Muscle layer of colon (tissue), 2 donors: Measurements from ENCODE around the gene PTTG1.

Source experiments
- H3K27ac ChIP-seq: one replicate; pipeline ENCODE4 v1.7.0; 2013; ENCODE audit warnings: low read depth, mild to moderate bottlenecking, low read length, moderate library complexity
- H3K27me3 ChIP-seq, 2 donors: one replicate each; pipeline ENCODE4 v1.7.0; 2013; ENCODE audit warnings: low read length in 2 of 2, mild to moderate bottlenecking in 2 of 2; ENCODE audit not compliant: insufficient read depth in 2 of 2, control insufficient read depth in 1 of 2
- H3K36me3 ChIP-seq: one replicate; pipeline ENCODE4 v1.7.0; 2013; ENCODE audit warnings: mild to moderate bottlenecking, low read length; ENCODE audit not compliant: insufficient read depth
- H3K4me1 ChIP-seq: one replicate; pipeline ENCODE4 v1.7.0; 2013; ENCODE audit warnings: mild to moderate bottlenecking, low read length; ENCODE audit not compliant: insufficient read depth
- H3K4me3 ChIP-seq, 2 donors: one replicate each; pipeline ENCODE4 v1.7.0; 2013; ENCODE audit warnings: low read length in 2 of 2, low read depth in 1 of 2, mild to moderate bottlenecking in 1 of 2, moderate library complexity in 1 of 2
- H3K9ac ChIP-seq: one replicate; pipeline ENCODE4 v1.7.0; 2013; ENCODE audit warnings: low read length
- H3K9me3 ChIP-seq: one replicate; pipeline ENCODE4 v1.7.0; 2013; ENCODE audit warnings: mild to moderate bottlenecking, low read length
- donor health status: abdominal sarcoma.
- donor health status: Adenocarcinoma of cecum.

The PTTG1 gene

GRCh38 chr5:160444407-160444806 lies 22.8 kb downstream of the PTTG1 start:
- H3K36me3 ChIP-seq, result no peaks in the 10 kb centered on the region
- no peak overlapping the region for H3K27ac ChIP-seq
- no peak overlapping the region for H3K9ac ChIP-seq
- H3K27me3 ChIP-seq, result no peaks in the 10 kb centered on the region
- H3K9me3 ChIP-seq, result no peaks in the 10 kb centered on the region
- no peaks in the 10 kb centered on the region for H3K4me1 ChIP-seq
- H3K4me3 ChIP-seq, result no peak overlapping the region

- Histone ChIP-seq H3K36me3 (no peaks in the 10 kb centered on the region), H3K4me1 (no peaks in the 10 kb centered on the region), H3K4me3 (no peak overlapping the region), H3K27ac (no peak overlapping the region), H3K9ac (no peak overlapping the region), H3K9me3 (no peaks in the 10 kb centered on the region), H3K27me3 (no peaks in the 10 kb centered on the region)
Measured at GRCh38 chr5:160445132-160445531, 23.5 kb downstream of the PTTG1 start.

DNA sequence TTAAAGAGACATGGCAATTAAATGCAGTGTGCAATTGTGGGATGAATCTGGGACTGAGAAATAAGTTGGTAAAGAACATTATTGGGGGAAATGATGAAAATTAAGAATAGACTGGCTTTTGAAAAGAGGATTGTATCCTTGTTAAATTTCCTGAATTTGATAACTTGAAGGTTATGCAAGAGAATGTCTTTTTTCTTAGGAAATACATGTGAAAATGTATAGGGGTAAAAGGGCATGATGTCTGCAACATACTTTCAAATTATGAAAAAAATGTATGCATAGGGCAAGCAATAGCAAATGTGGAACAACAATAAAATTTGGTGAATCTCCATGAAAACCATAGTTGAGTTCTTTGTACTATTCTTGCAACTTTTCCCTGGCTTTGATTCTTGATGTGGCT lies 24.1 kb downstream of the PTTG1 start:
- no peak overlapping the region for H3K27ac ChIP-seq

DNA sequence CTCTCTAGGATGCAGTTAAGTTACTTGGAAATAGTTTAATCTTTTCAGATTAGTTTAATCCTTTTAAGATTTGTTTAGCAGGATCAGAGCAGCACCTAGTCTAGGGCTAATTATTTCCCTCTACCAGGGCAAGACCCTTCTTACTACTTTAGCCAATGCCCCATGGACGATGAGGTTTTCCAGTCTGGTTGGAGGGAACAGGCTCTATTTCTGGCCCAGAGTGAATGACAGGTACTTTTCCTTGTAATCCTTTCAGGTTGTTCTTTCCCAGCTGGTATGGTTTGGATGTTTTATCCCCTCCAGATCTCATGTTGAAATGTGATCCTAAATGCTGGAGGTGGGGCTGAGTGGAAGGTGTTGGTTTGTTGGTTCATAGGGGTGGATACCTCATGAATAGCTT lies 27.2 kb downstream of the PTTG1 start:
- Histone ChIP-seq H3K27me3 (no peaks in the 10 kb centered on the region), H3K9me3 (no peaks in the 10 kb centered on the region), H3K36me3 (no peaks in the 10 kb centered on the region), H3K9ac (no peak overlapping the region), H3K27ac (no peak overlapping the region), H3K4me3 (no peak overlapping the region), H3K4me1 (no peaks in the 10 kb centered on the region)

More for the DNA sequence above, 24.1 kb downstream of the PTTG1 start:
- Histone ChIP-seq H3K4me1 (no peaks in the 10 kb centered on the region), H3K36me3 (no peaks in the 10 kb centered on the region), H3K9ac (no peak overlapping the region), H3K9me3 (no peaks in the 10 kb centered on the region), H3K27me3 (no peaks in the 10 kb centered on the region), H3K4me3 (no peak overlapping the region)

DNA sequence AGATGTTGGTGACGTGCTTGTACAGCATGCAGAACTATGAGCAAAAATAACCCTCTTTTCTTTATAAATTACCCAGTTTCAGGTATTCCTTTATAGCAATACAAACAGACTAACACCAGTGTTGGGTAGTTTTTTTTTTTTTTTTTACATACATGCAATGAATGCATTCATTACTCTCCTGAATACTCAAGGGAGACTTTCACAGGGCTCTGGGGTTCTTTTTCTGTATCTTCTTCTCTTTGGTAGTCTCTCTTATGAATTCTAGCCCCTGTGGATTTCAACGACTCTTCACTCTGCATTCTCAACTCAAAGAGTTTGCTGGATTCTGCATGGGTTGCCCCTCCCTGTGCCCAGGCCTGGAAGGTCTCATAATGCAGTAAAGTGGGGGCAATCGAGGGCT lies 27.8 kb downstream of the PTTG1 start:
- Histone ChIP-seq H3K4me3 (no peak overlapping the region), H3K27me3 (no peaks in the 10 kb centered on the region), H3K9me3 (no peaks in the 10 kb centered on the region), H3K9ac (no peak overlapping the region), H3K4me1 (no peaks in the 10 kb centered on the region), H3K27ac (no peak overlapping the region), H3K36me3 (no peaks in the 10 kb centered on the region)

DNA sequence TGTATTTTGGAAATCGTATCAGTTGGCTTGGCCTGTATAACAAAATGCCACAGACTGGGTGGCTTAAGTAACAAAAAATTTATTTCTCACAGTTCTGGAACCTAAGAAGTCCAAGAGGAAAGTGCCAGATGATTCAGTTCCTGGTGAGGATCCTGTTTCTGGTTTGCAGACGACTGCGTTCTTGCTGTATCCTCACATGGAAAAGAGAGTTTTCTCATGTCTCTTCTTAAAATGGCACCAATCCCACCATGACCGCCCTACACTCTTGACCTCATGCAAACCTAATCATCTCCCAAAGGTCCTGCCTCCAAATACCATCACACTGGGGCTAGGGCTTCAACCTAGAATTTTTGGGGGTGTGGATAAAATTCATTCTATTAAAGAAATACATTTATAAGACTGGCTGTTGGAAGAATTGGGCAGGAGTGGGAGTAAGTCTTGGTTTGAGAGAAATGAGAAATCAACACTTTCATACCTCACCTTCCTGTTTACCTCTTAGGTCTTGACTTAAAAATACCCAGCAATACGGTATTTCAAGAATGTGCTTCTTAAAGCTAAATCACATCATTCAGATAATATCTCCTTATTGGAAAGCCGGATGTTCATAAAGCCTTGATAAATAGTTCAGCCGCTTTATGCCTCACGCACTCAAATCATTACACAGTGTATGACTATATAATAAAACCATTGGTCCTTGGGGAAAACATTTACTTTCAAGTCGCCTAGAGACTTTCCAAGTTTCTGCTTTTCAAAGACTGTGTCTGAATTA lies 28.7 kb downstream of the PTTG1 start:
- Histone ChIP-seq H3K4me1 (no peaks in the 10 kb centered on the region), H3K9ac (no peak overlapping the region), H3K36me3 (no peaks in the 10 kb centered on the region), H3K4me3 (no peak overlapping the region), H3K27ac (no peak overlapping the region), H3K9me3 (no peaks in the 10 kb centered on the region), H3K27me3 (no peaks in the 10 kb centered on the region)

DNA sequence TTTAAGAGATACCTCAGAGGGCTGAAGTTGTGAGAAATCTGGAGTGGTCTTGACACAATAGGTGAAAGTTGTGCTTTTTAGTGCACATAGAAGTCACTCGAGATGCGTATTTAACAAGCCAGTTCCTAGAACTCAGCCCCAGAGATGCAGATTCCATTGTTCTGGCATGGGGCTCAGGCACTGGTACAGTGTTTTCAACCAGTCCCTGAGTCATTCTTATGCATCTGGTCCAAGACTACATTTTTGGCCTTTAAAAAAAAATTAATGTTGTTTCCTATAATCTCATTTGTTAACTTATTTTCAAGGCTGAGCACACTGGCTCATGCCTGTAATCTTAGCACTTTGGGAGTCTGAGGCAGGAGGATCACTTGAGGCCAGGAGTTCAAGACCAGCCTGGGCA lies 29.6 kb downstream of the PTTG1 start:
- no peak overlapping the region for H3K27ac ChIP-seq

GRCh38 chr5:160452036-160452435 lies 30.4 kb downstream of the PTTG1 start:
- no peaks in the 10 kb centered on the region for H3K9me3 ChIP-seq
- H3K4me3 ChIP-seq, result no peak overlapping the region
- no peaks in the 10 kb centered on the region for H3K27me3 ChIP-seq
- no peak overlapping the region for H3K27ac ChIP-seq
- H3K4me1 ChIP-seq, result no peaks in the 10 kb centered on the region
- no peaks in the 10 kb centered on the region for H3K36me3 ChIP-seq
- H3K9ac ChIP-seq, result no peak overlapping the region

More for the DNA sequence above, 29.6 kb downstream of the PTTG1 start:
- no peaks in the 10 kb centered on the region for H3K36me3 ChIP-seq
- H3K4me3 ChIP-seq, result no peak overlapping the region
- no peak overlapping the region for H3K9ac ChIP-seq
- no peaks in the 10 kb centered on the region for H3K9me3 ChIP-seq
- H3K4me1 ChIP-seq, result no peaks in the 10 kb centered on the region
- H3K27me3 ChIP-seq, result no peaks in the 10 kb centered on the region

DNA sequence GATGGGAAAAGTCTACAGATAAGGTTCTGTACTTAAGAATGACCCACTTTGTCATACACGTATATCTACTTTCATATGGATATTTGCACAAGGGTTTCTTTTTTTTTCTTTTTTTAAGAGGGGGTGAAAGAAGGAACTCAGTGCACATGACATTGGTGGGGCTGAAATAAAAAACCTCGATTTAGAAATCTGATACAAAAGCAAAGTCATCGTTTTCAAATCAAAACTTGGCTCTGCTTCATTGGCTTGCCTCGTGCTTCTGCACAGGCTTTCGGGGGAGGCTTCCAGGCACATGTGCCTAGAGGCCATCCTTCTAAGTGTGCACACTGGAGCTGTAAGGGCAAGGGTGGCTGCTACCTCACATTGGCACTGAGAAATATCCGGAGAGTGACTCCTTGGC lies 31.1 kb downstream of the PTTG1 start:
- Histone ChIP-seq H3K36me3 (no peaks in the 10 kb centered on the region), H3K9me3 (no peaks in the 10 kb centered on the region), H3K4me3 (no peak overlapping the region), H3K27me3 (no peaks in the 10 kb centered on the region), H3K4me1 (no peaks in the 10 kb centered on the region), H3K27ac (no peak overlapping the region), H3K9ac (no peak overlapping the region)

DNA sequence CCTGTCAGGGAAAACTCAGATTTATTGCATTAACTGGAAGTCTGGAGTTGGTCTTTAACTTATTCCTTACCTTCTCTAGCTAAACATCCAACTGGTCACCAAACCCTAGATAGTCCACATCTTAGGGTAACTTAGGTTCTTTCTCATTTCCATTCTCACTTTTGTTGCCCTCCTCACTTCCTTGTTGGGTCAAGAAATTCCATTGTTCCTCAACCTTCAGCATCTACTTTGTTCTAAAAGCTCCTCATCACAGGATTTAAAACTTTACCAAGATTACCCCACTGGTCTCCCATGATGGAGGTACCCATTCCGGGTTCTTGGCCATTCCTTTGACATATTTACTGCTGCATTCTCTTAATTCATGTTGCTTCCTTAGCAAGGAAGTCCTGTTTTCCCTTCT lies 32.1 kb downstream of the PTTG1 start:
- H3K36me3 ChIP-seq, result no peaks in the 10 kb centered on the region
- H3K27me3 ChIP-seq, result no peaks in the 10 kb centered on the region
- H3K9ac ChIP-seq, result no peak overlapping the region
- no peaks in the 10 kb centered on the region for H3K9me3 ChIP-seq
- no peak overlapping the region for H3K27ac ChIP-seq
- no peak overlapping the region for H3K4me3 ChIP-seq
- H3K4me1 ChIP-seq, result no peaks in the 10 kb centered on the region

- Histone ChIP-seq H3K4me1 (no peaks in the 10 kb centered on the region), H3K36me3 (no peaks in the 10 kb centered on the region), H3K9ac (no peak overlapping the region), H3K27ac (no peak overlapping the region), H3K9me3 (no peaks in the 10 kb centered on the region), H3K27me3 (no peaks in the 10 kb centered on the region), H3K4me3 (no peak overlapping the region)
Measured at GRCh38 chr5:160455600-160455999, 33.9 kb downstream of the PTTG1 start.

- Histone ChIP-seq H3K27ac (no peak overlapping the region), H3K4me3 (no peak overlapping the region), H3K9ac (no peak overlapping the region), H3K4me1 (no peaks in the 10 kb centered on the region), H3K9me3 (no peaks in the 10 kb centered on the region), H3K27me3 (no peaks in the 10 kb centered on the region), H3K36me3 (no peaks in the 10 kb centered on the region)
Measured at GRCh38 chr5:160456480-160457177, 35.0 kb downstream of the PTTG1 start.
